Measurements from ENCODE around the gene PAX3.

Gene PAX3

DNA sequence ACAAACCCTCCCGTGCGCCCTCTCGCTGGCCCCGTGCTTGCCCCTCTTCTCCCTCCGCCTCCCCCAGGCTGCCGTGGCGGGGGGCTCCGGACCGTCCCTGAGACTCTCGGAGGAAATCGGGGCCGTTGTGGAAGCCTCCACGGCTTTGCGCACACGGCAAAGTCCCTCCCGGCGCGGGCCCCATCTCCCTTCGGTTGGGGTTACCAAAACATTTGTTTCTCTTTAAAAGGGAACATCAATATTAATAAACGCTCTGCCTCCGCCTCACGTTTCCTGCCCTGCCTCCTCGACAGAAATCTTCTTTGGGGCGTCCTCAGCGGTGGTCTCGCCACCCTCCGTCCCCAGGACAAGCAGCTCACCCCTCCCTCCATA, 3.8 kb downstream of the PAX3 start:
- TF ChIP-seq, protein P1, sequence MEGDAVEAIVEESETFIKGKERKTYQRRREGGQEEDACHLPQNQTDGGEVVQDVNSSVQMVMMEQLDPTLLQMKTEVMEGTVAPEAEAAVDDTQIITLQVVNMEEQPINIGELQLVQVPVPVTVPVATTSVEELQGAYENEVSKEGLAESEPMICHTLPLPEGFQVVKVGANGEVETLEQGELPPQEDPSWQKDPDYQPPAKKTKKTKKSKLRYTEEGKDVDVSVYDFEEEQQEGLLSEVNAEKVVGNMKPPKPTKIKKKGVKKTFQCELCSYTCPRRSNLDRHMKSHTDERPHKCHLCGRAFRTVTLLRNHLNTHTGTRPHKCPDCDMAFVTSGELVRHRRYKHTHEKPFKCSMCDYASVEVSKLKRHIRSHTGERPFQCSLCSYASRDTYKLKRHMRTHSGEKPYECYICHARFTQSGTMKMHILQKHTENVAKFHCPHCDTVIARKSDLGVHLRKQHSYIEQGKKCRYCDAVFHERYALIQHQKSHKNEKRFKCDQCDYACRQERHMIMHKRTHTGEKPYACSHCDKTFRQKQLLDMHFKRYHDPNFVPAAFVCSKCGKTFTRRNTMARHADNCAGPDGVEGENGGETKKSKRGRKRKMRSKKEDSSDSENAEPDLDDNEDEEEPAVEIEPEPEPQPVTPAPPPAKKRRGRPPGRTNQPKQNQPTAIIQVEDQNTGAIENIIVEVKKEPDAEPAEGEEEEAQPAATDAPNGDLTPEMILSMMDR (conservative IDR thresholded peaks at IDR 0.05), result no peak

DNA sequence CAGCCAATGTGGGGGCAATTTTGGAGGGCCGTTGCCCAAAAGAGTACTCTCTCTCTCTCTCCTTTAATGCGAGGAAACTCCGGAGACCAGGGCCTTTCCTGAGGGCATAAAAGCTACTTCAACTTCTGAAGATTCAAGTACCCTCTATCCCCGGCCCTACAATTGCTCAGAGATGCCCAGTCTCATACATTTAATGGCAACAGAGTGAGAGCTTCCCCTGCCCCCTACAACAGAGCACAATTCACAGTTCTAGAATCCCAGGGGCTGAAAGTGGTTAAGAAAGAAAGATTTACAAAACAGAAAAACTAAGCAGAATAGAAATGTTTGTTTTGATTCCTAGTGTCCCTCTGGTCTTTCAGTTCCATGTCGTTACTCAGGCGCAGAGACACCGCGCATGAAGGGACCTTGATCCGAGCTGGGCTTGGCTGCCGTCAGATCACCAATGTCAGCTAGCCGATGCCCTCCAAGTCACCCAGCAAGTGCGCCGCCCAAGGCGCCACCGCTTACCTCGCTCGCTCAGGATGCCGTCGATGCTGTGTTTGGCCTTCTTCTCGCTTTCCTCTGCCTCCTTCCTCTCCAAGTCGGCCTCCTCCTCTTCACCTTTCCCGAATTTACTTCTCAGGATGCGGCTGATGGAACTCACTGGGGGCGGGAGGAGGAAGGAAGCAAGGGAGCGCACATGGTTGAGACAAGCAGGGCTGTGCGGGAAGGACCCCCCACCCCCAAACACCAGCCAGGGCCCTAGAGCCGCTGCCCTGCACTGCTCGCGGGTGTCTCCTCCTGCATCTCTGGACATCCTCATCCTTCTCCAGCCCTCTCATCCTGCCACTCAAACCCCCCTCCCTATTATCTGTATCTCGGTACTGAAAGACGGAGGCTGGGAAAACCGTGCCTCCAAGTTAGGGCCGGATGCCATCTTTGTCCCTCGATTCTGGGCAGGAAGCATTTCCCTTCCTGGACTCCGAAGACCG, 4.9 kb downstream of the PAX3 start:
- TF ChIP-seq, protein P1 (conservative IDR thresholded peaks at IDR 0.05), result no peak
- H3K27ac ChIP-seq, result no peak overlapping the region

More for the DNA sequence above, 3.8 kb downstream of the PAX3 start:
- no peak overlapping the region for H3K27ac ChIP-seq

DNA sequence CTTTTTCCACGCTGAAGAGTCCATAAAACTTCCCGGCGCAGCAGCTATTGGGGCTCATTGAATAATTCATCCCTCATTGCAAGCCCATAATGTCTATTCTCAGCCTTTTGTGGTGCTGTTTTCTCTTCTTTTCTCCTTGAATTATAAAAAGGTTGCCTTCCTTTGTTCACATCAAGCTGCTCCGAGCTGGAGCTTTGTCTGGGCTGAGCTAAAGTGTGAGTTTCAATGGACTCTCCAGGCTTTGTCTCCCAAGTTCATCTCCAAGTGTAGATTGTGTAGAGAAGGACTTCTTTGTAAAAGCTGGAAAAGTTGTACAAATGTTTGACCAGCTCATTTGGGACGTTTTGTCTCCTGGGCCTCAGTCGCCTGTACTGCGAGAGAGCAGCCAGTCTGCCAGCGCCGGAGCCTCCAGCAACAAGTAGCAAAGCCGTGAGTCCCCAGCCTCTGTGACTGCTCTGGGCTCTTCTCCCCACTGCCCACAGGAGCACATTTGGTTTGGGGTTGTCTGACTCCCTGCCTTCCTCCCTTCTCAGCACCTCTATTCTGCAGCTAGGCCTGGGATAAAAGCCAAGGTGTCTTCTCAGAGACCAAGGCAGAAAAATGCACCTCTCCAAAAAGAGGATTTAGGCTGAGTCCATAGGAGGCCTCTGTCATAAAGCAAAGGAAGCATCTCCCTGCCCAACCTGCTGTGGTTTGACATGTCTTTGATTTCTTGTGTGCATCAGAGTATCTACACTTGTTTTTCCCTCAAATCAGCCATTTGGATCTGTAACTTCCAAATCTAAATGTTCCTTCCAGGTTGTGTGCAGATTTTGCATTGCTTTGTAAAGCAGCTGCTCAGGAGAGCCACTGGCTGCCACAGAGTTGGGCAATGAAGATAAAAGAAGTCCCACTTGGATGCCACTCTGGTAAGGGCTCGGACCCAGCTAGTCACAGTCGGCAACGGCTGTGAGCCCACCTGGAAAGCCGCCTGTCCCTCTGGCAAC, 6.4 kb downstream of the PAX3 start:
- no peak overlapping the region for H3K27ac ChIP-seq
- TF ChIP-seq, protein P1 (conservative IDR thresholded peaks at IDR 0.05), result no peak

DNA sequence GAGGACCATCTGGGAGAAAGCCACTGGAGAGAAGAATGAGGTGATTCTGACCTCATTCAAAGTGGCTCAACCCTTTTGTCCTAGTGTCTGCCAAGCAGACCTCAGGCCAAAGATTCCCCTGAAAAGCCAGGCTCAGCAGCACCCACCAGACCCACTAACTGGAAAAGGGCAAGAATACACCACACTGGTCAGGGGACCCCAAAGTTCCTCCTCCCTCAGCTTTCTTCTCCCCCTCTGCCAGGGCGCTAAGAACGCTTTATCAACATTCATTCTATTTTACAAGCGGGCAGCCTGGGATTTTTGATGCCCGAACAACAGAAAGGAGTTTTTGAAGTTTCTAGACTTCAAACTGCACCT, 7.3 kb downstream of the PAX3 start:
- TF ChIP-seq, protein P1 (conservative IDR thresholded peaks at IDR 0.05), result no peak
- H3K27ac ChIP-seq, result no peak overlapping the region

DNA sequence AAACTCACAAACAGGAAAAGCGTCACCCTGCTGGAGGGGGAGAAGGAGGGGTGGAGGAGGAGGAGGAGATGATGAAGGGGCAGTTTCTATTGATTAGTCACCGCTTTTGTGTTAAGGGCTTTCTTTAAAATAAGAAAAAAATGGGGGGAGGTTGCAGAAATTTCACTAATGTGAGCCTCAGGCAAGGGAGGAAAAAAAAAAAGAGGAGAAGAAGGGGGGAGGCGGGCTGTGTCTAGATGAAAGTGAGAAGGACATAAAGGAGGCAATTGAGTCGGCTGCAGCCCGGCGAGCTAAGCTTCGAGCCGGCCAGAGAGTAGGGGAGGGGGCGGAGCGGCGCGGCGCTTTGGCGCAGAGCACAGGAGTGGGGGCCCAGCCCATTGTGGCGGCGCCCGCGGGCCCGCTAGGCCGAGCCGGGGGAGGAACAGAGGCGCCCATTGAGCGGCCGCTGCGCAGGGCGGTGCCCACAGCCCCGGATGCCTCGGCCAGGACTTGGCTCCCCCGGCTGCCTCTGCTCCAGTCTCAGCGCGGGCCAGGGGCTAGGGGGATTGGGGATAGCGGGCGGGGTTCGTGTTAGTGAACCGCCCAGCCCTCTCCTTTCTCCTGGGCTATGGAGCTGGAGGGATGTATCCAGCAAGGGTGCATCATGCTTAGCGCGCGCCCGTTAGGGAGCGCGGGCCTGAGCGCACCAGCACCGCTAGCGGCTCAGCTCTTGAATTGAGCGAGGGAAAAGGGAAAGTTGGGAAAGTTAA, 7.9 kb downstream of the PAX3 start:
- TF ChIP-seq, protein P1 (conservative IDR thresholded peaks at IDR 0.05), result no peak
- no peak overlapping the region for H3K27ac ChIP-seq

DNA sequence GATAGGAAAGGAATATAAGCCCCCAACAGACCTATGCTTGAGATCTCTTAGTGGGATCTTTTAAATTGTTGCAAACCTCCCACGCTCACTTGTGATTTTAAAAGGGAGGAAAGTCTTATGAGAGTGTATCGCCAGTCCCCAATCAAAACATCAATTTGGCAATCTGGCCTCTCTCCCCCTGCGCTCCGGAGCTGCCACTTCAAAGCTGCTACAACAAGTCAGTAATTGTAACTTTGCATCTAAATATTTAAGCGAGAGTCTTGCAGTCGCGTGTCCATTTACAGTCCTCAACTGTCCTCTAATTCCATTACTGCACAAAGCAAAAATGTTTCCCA, 8.4 kb downstream of the PAX3 start:
- no peak overlapping the region for H3K27ac ChIP-seq
- TF ChIP-seq, protein P1 (conservative IDR thresholded peaks at IDR 0.05), result no peak
